ENCODE data around the gene UGT1A9. TPM values are rescaled to one million over a fixed set of nuclear protein-coding genes. Genes with fewer than 3 reads are reported as not detected.

Gene UGT1A9
- total and polyA plus RNA-seq, 2 of the 4 experiments (the other 2 are of a cell fraction), result not detected

- no peak for ATAC-seq (ENCODE audit: low read depth)
- POLR2A ChIA-PET (ENCODE audit: unreplicated experiment), result no interaction called here
- CTCF ChIA-PET, result no interaction called here
- H2AK9ac ChIP-seq (replicated peaks; ENCODE audit: low read depth, low read length, poor library complexity), result no peak overlapping the region
- dilution Hi-C loops (cut with HindIII; ENCODE audit: low sequenced_read_pairs, unreplicated experiment), result no loop called here
- H3K9me3 ChIP-seq (ENCODE audit: control insufficient read depth, insufficient read depth, low read length), result no peaks in the 10 kb centered on the region; the same call in 1 of the 2 replicates
- no peak overlapping the region for H3K14ac ChIP-seq (replicated peaks; ENCODE audit: low read depth, low read length)
- no peak overlapping the region for H3K23ac ChIP-seq (ENCODE audit: low read depth, low read length)
- H2BK5ac ChIP-seq (ENCODE audit: low read depth, low read length, poor library complexity, severe bottlenecking), result no peak overlapping the region
- in situ Hi-C loops (cut with MboI; ENCODE audit: low sequenced_read_pairs), result no loop called here
- H4K5ac ChIP-seq (ENCODE audit: low read depth, low read length), result no peak overlapping the region
- no peak for TF ChIP-seq RCOR1 (IDR thresholded peaks at IDR 0.05; ENCODE audit: insufficient replicate concordance, low read length)
- TF ChIP-seq CEBPB (IDR thresholded peaks at IDR 0.05; ENCODE audit: low read depth, low read length), result no peak
- TF ChIP-seq POLR2A (IDR thresholded peaks at IDR 0.05; ENCODE audit: low read depth, low read length), result no peak
- TF ChIP-seq USF2 (IDR thresholded peaks at IDR 0.05; ENCODE audit: low read depth, low read length), result no peak
- no peak for TF ChIP-seq CHD1 (IDR thresholded peaks at IDR 0.05; ENCODE audit: low read depth, low read length)
- TF ChIP-seq NFE2L2 (IDR thresholded peaks at IDR 0.05; ENCODE audit: low read depth, low read length), result no peak
- no peak for TF ChIP-seq MAFK (IDR thresholded peaks at IDR 0.05; ENCODE audit: low read depth, low read length)
- no peak for TF ChIP-seq MXI1 (IDR thresholded peaks at IDR 0.05; ENCODE audit: borderline replicate concordance, low read depth, low read length)
- TF ChIP-seq FOS (IDR thresholded peaks at IDR 0.05; ENCODE audit: low read depth, low read length), result no peak
- no peak for TF ChIP-seq CTCF (conservative IDR thresholded peaks at IDR 0.05; ENCODE audit: low read depth, low read length)
- no peak for TF ChIP-seq RFX5 (IDR thresholded peaks at IDR 0.05; ENCODE audit: low read depth, low read length)
- no peak for TF ChIP-seq RAD21 (IDR thresholded peaks at IDR 0.05; ENCODE audit: low read length)
- TF ChIP-seq MAZ (IDR thresholded peaks at IDR 0.05; ENCODE audit: borderline replicate concordance, low read depth, low read length), result no peak
- no peak for TF ChIP-seq BHLHE40 (IDR thresholded peaks at IDR 0.05; ENCODE audit: low read depth, low read length)
- 80% methylated on average over 1 of the region's 7 CpGs; no CpG with 5 or more reads in 1 of the 2 experiments for WGBS, 2 experiments (ENCODE audit: extremely low coverage in 2 of 2, insufficient read length in 1 of 2)
- no peaks in the 10 kb centered on the region for H4K20me1 ChIP-seq (ENCODE audit: insufficient read depth, low read length)
- no peak overlapping the region for H3K4ac ChIP-seq (ENCODE audit: low read depth, low read length)
- BruUV-seq (replicated peaks), result no TSS peak
- H3K4me3 ChIP-seq (ENCODE audit: insufficient read depth, low read depth, low read length), result no peak overlapping the region
- H3K18ac ChIP-seq (ENCODE audit: low read depth, low read length), result no peak overlapping the region
- H3K27me3 ChIP-seq (ENCODE audit: control insufficient read depth, insufficient read depth, low read length), result peaks cover 16% of the 10 kb centered on the region
- no peaks in the 10 kb centered on the region for H3K36me3 ChIP-seq (ENCODE audit: control insufficient read depth, insufficient read depth, low read length)
- H3K9ac ChIP-seq (ENCODE audit: low read depth, low read length), result no peak overlapping the region
- intact Hi-C loops (cut with micrococcal nuclease), result no loop called here
- H3K9me1 ChIP-seq (ENCODE audit: insufficient read depth, low read length), result no peaks in the 10 kb centered on the region
- no peak overlapping the region for H2AFZ ChIP-seq (replicated peaks; ENCODE audit: low read length, poor library complexity)
- DNase-seq, result no peak
- no peak overlapping the region for H2BK120ac ChIP-seq (ENCODE audit: low read depth, low read length)
- H3K56ac ChIP-seq (ENCODE audit: extremely low read depth, insufficient read depth, low read length), result no peak overlapping the region
- no peak overlapping the region for H4K91ac ChIP-seq (ENCODE audit: insufficient read depth, low read depth, low read length)
- no peak overlapping the region for H2BK20ac ChIP-seq (ENCODE audit: low read depth, low read length)
- no peak overlapping the region for H2BK15ac ChIP-seq (ENCODE audit: low read depth, low read length)
- no peak overlapping the region for H3K4me2 ChIP-seq (ENCODE audit: low read depth, low read length)
- no peaks in the 10 kb centered on the region for H3K4me1 ChIP-seq (ENCODE audit: control insufficient read depth, insufficient read depth, low read length)
- no peak overlapping the region for H3K27ac ChIP-seq (ENCODE audit: insufficient read depth, low read length)
- no peak overlapping the region for H4K8ac ChIP-seq (ENCODE audit: low read depth in 2 of 2, low read length in 2 of 2)
- no peak overlapping the region for H2AK5ac ChIP-seq (ENCODE audit: low read depth, low read length)
- no peaks in the 10 kb centered on the region for H3K79me1 ChIP-seq (ENCODE audit: low read depth in 1 of 2, low read length in 2 of 2)
Observed at GRCh38 chr2:233799087-233799665, 127.5 kb downstream of the UGT1A9 start.
